ENCODE results near the gene ZNF91. TPM values are rescaled to one million over a fixed set of nuclear protein-coding genes. Genes with fewer than 3 reads are reported as not detected.
A peak's percentile ranks its signal among the peaks of the same experiment; 100 is the strongest.

The ZNF91 gene
- polyA plus RNA-seq, 1 donor from 2014 or later: 77.8 TPM

DNA sequence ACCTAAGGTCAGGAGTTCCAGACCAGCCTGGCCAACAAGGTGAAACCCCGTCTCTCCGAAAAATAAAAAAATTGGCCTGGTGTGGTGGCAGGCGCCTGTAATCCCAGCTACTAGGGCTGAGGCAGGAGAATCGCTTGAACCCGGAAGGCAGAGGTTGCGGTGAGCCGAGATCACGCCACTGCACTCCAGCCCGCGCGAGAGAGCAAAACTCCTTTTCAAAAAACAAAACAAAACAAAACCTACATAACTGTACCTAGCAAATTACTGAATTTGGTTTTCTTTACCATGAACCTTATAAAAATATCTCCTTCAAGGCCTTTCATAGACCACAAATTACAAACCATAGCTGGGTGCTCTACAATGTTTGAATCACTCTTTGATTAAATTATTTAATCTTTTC lies 760 bp downstream of the ZNF91 start:
- Histone ChIP-seq H3K79me2 (replicated peaks; ENCODE audit: insufficient read depth, low read length) (peaks cover 52% of the 10 kb centered on the region), H3K9me3 (ENCODE audit: low read length) (no peaks in the 10 kb centered on the region), H3K27ac (ENCODE audit: low read length) (peak overlapping the region; percentile 99), H3K9me2 (ENCODE audit: insufficient read depth, low read length) (no peaks in the 10 kb centered on the region), H2AFZ (ENCODE audit: low read depth, low read length) (peak overlapping the region; percentile 99), H3K4me3 (ENCODE audit: low read length) (peak overlapping the region; percentile 87), H3K36me3 (ENCODE audit: insufficient read depth, low read length) (no peaks in the 10 kb centered on the region), H4K20me1 (ENCODE audit: insufficient read depth) (no peaks in the 10 kb centered on the region), H3K27me3 (ENCODE audit: insufficient read depth, low read depth, low read length) (no peaks in the 10 kb centered on the region), H3K9ac (ENCODE audit: low read length) (peak overlapping the region; percentile 99), H3K4me2 (ENCODE audit: low read length) (peak overlapping the region; percentile 78), H3F3A (ENCODE audit: insufficient read depth, low read length, poor library complexity, severe bottlenecking) (no peaks in the 10 kb centered on the region)
- TF ChIP-seq MXI1 (conservative IDR thresholded peaks at IDR 0.05; ENCODE audit: poor library complexity, severe bottlenecking) (no peak), TAF1 (IDR thresholded peaks at IDR 0.05; ENCODE audit: low read depth) (no peak), POLR2AphosphoS5 (IDR thresholded peaks at IDR 0.05) (no peak), EZH2 (IDR thresholded peaks at IDR 0.05; ENCODE audit: borderline replicate concordance, insufficient read depth, low read length, poor library complexity, severe bottlenecking) (no peak), EP300 (conservative IDR thresholded peaks at IDR 0.05; ENCODE audit: poor library complexity, severe bottlenecking) (no peak), RAD21 (conservative IDR thresholded peaks at IDR 0.05) (no peak), SMC3 (conservative IDR thresholded peaks at IDR 0.05; ENCODE audit: poor library complexity) (no peak)
- TF ChIP-seq, protein P1, sequence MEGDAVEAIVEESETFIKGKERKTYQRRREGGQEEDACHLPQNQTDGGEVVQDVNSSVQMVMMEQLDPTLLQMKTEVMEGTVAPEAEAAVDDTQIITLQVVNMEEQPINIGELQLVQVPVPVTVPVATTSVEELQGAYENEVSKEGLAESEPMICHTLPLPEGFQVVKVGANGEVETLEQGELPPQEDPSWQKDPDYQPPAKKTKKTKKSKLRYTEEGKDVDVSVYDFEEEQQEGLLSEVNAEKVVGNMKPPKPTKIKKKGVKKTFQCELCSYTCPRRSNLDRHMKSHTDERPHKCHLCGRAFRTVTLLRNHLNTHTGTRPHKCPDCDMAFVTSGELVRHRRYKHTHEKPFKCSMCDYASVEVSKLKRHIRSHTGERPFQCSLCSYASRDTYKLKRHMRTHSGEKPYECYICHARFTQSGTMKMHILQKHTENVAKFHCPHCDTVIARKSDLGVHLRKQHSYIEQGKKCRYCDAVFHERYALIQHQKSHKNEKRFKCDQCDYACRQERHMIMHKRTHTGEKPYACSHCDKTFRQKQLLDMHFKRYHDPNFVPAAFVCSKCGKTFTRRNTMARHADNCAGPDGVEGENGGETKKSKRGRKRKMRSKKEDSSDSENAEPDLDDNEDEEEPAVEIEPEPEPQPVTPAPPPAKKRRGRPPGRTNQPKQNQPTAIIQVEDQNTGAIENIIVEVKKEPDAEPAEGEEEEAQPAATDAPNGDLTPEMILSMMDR (IDR thresholded peaks at IDR 0.05; ENCODE audit: poor library complexity, severe bottlenecking): no peak
- TF ChIP-seq, protein P2, sequence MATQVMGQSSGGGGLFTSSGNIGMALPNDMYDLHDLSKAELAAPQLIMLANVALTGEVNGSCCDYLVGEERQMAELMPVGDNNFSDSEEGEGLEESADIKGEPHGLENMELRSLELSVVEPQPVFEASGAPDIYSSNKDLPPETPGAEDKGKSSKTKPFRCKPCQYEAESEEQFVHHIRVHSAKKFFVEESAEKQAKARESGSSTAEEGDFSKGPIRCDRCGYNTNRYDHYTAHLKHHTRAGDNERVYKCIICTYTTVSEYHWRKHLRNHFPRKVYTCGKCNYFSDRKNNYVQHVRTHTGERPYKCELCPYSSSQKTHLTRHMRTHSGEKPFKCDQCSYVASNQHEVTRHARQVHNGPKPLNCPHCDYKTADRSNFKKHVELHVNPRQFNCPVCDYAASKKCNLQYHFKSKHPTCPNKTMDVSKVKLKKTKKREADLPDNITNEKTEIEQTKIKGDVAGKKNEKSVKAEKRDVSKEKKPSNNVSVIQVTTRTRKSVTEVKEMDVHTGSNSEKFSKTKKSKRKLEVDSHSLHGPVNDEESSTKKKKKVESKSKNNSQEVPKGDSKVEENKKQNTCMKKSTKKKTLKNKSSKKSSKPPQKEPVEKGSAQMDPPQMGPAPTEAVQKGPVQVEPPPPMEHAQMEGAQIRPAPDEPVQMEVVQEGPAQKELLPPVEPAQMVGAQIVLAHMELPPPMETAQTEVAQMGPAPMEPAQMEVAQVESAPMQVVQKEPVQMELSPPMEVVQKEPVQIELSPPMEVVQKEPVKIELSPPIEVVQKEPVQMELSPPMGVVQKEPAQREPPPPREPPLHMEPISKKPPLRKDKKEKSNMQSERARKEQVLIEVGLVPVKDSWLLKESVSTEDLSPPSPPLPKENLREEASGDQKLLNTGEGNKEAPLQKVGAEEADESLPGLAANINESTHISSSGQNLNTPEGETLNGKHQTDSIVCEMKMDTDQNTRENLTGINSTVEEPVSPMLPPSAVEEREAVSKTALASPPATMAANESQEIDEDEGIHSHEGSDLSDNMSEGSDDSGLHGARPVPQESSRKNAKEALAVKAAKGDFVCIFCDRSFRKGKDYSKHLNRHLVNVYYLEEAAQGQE (IDR thresholded peaks at IDR 0.05; ENCODE audit: borderline replicate concordance): no peak

DNA sequence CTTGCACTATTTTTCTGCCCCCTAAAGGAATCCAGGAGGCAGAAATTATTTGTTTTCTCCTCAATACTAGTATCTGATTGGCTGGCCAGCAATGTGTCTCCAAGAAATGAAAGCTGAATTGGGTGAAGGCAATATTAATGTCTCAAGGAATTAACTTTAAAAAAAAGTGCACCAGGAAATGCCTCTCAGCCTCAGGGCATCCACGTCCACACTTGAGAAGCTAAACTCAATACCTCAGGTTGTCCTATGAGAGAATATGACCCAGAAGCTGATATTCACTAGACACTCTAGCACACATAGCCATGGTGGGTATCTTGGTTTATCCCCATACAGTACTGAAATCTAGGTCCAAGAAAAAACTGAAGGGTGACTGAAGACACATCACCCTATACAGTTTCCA lies 2.1 kb downstream of the ZNF91 start:
- Histone ChIP-seq H4K20me1 (ENCODE audit: insufficient read depth) (no peaks in the 10 kb centered on the region), H3K27ac (ENCODE audit: low read length) (no peak overlapping the region), H3K27me3 (ENCODE audit: insufficient read depth, low read depth, low read length) (no peaks in the 10 kb centered on the region), H3K79me2 (replicated peaks; ENCODE audit: insufficient read depth, low read length) (peaks cover 66% of the 10 kb centered on the region), H3K4me2 (ENCODE audit: low read length) (no peak overlapping the region), H3K9me2 (ENCODE audit: insufficient read depth, low read length) (no peaks in the 10 kb centered on the region), H3K9ac (ENCODE audit: low read length) (no peak overlapping the region), H3K36me3 (ENCODE audit: insufficient read depth, low read length) (no peaks in the 10 kb centered on the region), H2AFZ (ENCODE audit: low read depth, low read length) (no peak overlapping the region), H3K4me3 (ENCODE audit: low read length) (peak overlapping the region; percentile 87), H3F3A (ENCODE audit: insufficient read depth, low read length, poor library complexity, severe bottlenecking) (no peaks in the 10 kb centered on the region), H3K9me3 (ENCODE audit: low read length) (no peaks in the 10 kb centered on the region)
- TF ChIP-seq, protein P1 (IDR thresholded peaks at IDR 0.05; ENCODE audit: poor library complexity, severe bottlenecking): no peak
- TF ChIP-seq EZH2 (IDR thresholded peaks at IDR 0.05; ENCODE audit: borderline replicate concordance, insufficient read depth, low read length, poor library complexity, severe bottlenecking) (no peak), MXI1 (conservative IDR thresholded peaks at IDR 0.05; ENCODE audit: poor library complexity, severe bottlenecking) (no peak), TAF1 (IDR thresholded peaks at IDR 0.05; ENCODE audit: low read depth) (no peak), RAD21 (conservative IDR thresholded peaks at IDR 0.05) (no peak), POLR2AphosphoS5 (IDR thresholded peaks at IDR 0.05) (no peak), EP300 (conservative IDR thresholded peaks at IDR 0.05; ENCODE audit: poor library complexity, severe bottlenecking) (no peak), SMC3 (conservative IDR thresholded peaks at IDR 0.05; ENCODE audit: poor library complexity) (no peak)
- TF ChIP-seq, protein P2 (IDR thresholded peaks at IDR 0.05; ENCODE audit: borderline replicate concordance): no peak
